Transverse colon (tissue), 4 donors: ENCODE results near the gene PNLIPRP1. TPM values are rescaled to one million over a fixed set of nuclear protein-coding genes. Genes with fewer than 3 reads are reported as not detected.
A peak's percentile ranks its signal among the peaks of the same experiment; 100 is the strongest.

Experiments used
- DNase-seq: peaks from one replicate; pipeline ENCODE4 v3.0.0-alpha.2; 2019
- H3K27ac ChIP-seq, 4 donors: fragments of 200-600 bp; sonication (generic); 2 replicates each; pipeline ENCODE4 v1.5.1; 2016 to 2018; ENCODE audit warnings: inconsistent platforms in 4 of 4
- H3K27me3 ChIP-seq: fragments of 200-600 bp; sonication (generic); 2 replicates; pipeline ENCODE4 v1.5.1; 2017; ENCODE audit warnings: inconsistent platforms
- H3K36me3 ChIP-seq, 4 donors: fragments of 200-600 bp; sonication (generic); 2 replicates each; pipeline ENCODE4 v1.5.1; 2017 to 2019; ENCODE audit warnings: inconsistent platforms in 4 of 4
- H3K4me1 ChIP-seq, 4 donors: fragments of 200-600 bp; sonication (generic); 2 replicates each; pipeline ENCODE4 v1.5.1; 2017 to 2020; ENCODE audit warnings: inconsistent platforms in 4 of 4
- H3K4me3 ChIP-seq, 4 donors: fragments of 200-600 bp; sonication (generic); 1 replicate in 1 of 4; 2 replicates in 3 of 4; pipeline versions ENCODE4 v1.5.1 to v1.6.1; 2017 to 2019; ENCODE audit warnings: inconsistent platforms in 4 of 4
- H3K9me3 ChIP-seq, 2 donors: fragments of 200-600 bp; sonication (generic); 2 replicates each; pipeline ENCODE4 v1.5.1; 2017 to 2019; ENCODE audit warnings: inconsistent platforms in 2 of 2
- CTCF ChIP-seq, 5 experiments: fragments of 200-600 bp in 3 of 5; fragments of 450-650 bp in 2 of 5; sonication (generic) in 3 of 5; IDR thresholded peaks; 1 replicate in 2 of 5; 2 replicates in 3 of 5; pipeline ENCODE4 v1.5.1; 2016 to 2017; ENCODE audit warnings: antibody characterized with exemption in 5 of 5, inconsistent platforms in 3 of 5, mild to moderate bottlenecking in 2 of 5, moderate library complexity in 1 of 5
- EP300 ChIP-seq: sonication (generic); formaldehyde crosslinking; IDR thresholded peaks from one replicate; pipeline ENCODE4 v1.6.1; 2017; ENCODE audit warnings: antibody characterized with exemption, low read depth
- POLR2A ChIP-seq: fragments of 450-650 bp; IDR thresholded peaks from one replicate; pipeline ENCODE4 v1.6.1; 2016; ENCODE audit warnings: antibody characterized with exemption, mild to moderate bottlenecking, moderate library complexity
- POLR2AphosphoS5 ChIP-seq, 3 donors: sonication (generic); formaldehyde crosslinking; IDR thresholded peaks; one replicate each; pipeline ENCODE4 v1.6.1; 2016; ENCODE audit warnings: antibody characterized with exemption in 3 of 3
- WGBS, 2 donors: methylation state at CpG; one replicate each; pipeline ENCODE4 v1.1.5; 2018; ENCODE audit warnings: low coverage in 1 of 2; 5-methylcytosine and 5-hydroxymethylcytosine counted together
- in situ Hi-C, 4 donors: fragments of 200-750 bp; cut with MboI; loops; one replicate each; pipeline versions ENCODE4 v1.15.0 to v1.15.1; 2017; ENCODE audit warnings: low sequenced_read_pairs in 3 of 4, low pct_ligation_motif_present in 1 of 4, low pct_unique_long_range_greater_than_20kb in 1 of 4
- intact Hi-C: fragments of 100-400 bp; cut with DNase I; formaldehyde crosslinking; loops from one replicate; pipeline ENCODE4 v1.15.1; 2023; ENCODE audit warnings: low total_unique reads
- total RNA-seq, 4 donors: library from RNA; depleted of rRNA; stranded (reverse); fragments of >200 nt; gene quantifications; one replicate each; pipeline ENCODE4 v1.1.0, GENCODE V29; 2016

Gene PNLIPRP1
- total RNA-seq, 4 donors from 2014 or later = not detected

GRCh38 chr10:116654816-116655215, 64.1 kb downstream of the PNLIPRP1 start:
- no peaks in the 10 kb centered on the region for H3K27me3 ChIP-seq
- in situ Hi-C loops = loop anchor here in 1 of 4 donors (25.0 kb wide), 1 partner anchor 507 kb away; no protein-coding TSS in a partner anchor
- no peak for DNase-seq
- intact Hi-C loops = no loop called here
- no peak overlapping the region for H3K27ac ChIP-seq
- H3K9me3 ChIP-seq = peaks cover 0 to 3% of the 10 kb centered on the region in 2 donors
- 55 to 100% methylated on average over 1 to 4 of the region's 4 CpGs for WGBS, 2 donors
- no peak overlapping the region for H3K4me3 ChIP-seq
- no peaks in the 10 kb centered on the region for H3K36me3 ChIP-seq
- TF ChIP-seq EP300 (no peak), CTCF (IDR thresholded peaks at IDR 0.05) (peak in 2 of 5 experiments; percentile 7 to 13), POLR2A (no peak)
- H3K4me1 ChIP-seq = no peaks in the 10 kb centered on the region

GRCh38 chr10:116655568-116655967, 64.8 kb downstream of the PNLIPRP1 start:
- Histone ChIP-seq H3K27ac (no peak overlapping the region), H3K4me1 (no peaks in the 10 kb centered on the region), H3K36me3 (no peaks in the 10 kb centered on the region), H3K27me3 (no peaks in the 10 kb centered on the region), H3K9me3 (no peaks in the 10 kb centered on the region), H3K4me3 (no peak overlapping the region)
- in situ Hi-C loops (loop anchor here in 1 of 4 donors (25.0 kb wide), 1 partner anchor 507 kb away; no protein-coding TSS in a partner anchor), intact Hi-C loops (no loop called here)
- WGBS, 2 donors = 90% methylated on average over 2 of the region's 2 CpGs; no CpG with 5 or more reads in 1 of the 2 donors
- no peak for DNase-seq
- TF ChIP-seq CTCF (IDR thresholded peaks at IDR 0.05) = no peak

- Histone ChIP-seq H3K27ac (no peak overlapping the region), H3K27me3 (no peaks in the 10 kb centered on the region), H3K9me3 (no peaks in the 10 kb centered on the region), H3K4me3 (no peak overlapping the region), H3K4me1 (no peaks in the 10 kb centered on the region), H3K36me3 (no peaks in the 10 kb centered on the region)
- 82 to 87% methylated on average over 4 of the region's 4 CpGs for WGBS, 2 donors
- no peak for DNase-seq
- intact Hi-C loops = no loop called here
- no peak for TF ChIP-seq POLR2A
- TF ChIP-seq EP300 = no peak
- no peak for TF ChIP-seq POLR2AphosphoS5 (IDR thresholded peaks at IDR 0.05)
- TF ChIP-seq CTCF (IDR thresholded peaks at IDR 0.05) = no peak
- in situ Hi-C loops = loop anchor here in 1 of 4 donors (25.0 kb wide), 1 partner anchor 506 kb away; no protein-coding TSS in a partner anchor
Observed at GRCh38 chr10:116656044-116656443, 65.3 kb downstream of the PNLIPRP1 start.

GRCh38 chr10:116657863-116658551, 67.2 kb downstream of the PNLIPRP1 start:
- Histone ChIP-seq H3K27me3 (no peaks in the 10 kb centered on the region), H3K27ac (no peak overlapping the region), H3K9me3 (no peaks in the 10 kb centered on the region), H3K36me3 (no peaks in the 10 kb centered on the region), H3K4me1 (no peaks in the 10 kb centered on the region), H3K4me3 (no peak overlapping the region)
- no peak for DNase-seq
- no peak for TF ChIP-seq POLR2AphosphoS5 (IDR thresholded peaks at IDR 0.05)
- no peak for TF ChIP-seq CTCF (IDR thresholded peaks at IDR 0.05)
- TF ChIP-seq POLR2A = no peak
- no peak for TF ChIP-seq EP300
- intact Hi-C loops (no loop called here), in situ Hi-C loops (loop anchor here in 1 of 4 donors (25.0 kb wide), 1 partner anchor 504 kb away; no protein-coding TSS in a partner anchor)
- WGBS, 2 donors = 88 to 96% methylated on average over 2 to 5 of the region's 5 CpGs

Other genes starting within 250 kb of the PNLIPRP1 start
- under 1 TPM in 1 of 4 donors, not detected in 3; 0.79 TPM for gene PNLIPRP3, start 163.1 kb upstream of the PNLIPRP1 start, total RNA-seq
- not detected for gene PNLIP, start 45.0 kb upstream of the PNLIPRP1 start, total RNA-seq
- gene PNLIPRP2, start 30.0 kb downstream of the PNLIPRP1 start, total RNA-seq = 1 to 10 TPM in 1 of 4 donors, under 1 TPM in 1, not detected in 2; 0.32 to 4.2 TPM
- gene HSPA12A, start 151.6 kb downstream of the PNLIPRP1 start, total RNA-seq = 10 to 100 TPM in 1 of 4 donors, 1 to 10 TPM in 3; 6.4 to 52.3 (median 9.5) TPM